Endothelial cell of umbilical vein (primary cell): ENCODE data around the gene ZNF385B.

ENCODE experiments used
- EZH2 ChIP-seq: IDR thresholded peaks from 2 replicates; pipeline ENCODE4 v1.6.1; 2012; ENCODE audit warnings: borderline replicate concordance, low read depth, mild to moderate bottlenecking, moderate library complexity, low read length, inconsistent platforms; ENCODE audit not compliant: severe bottlenecking
- FOS ChIP-seq: IDR thresholded peaks from 2 replicates; pipeline ENCODE4 v1.6.1; 2011; ENCODE audit warnings: mild to moderate bottlenecking, low read length, moderate library complexity, borderline replicate concordance; ENCODE audit not compliant: insufficient read depth
- JUN ChIP-seq: IDR thresholded peaks from 2 replicates; pipeline ENCODE4 v1.6.1; 2011; ENCODE audit warnings: borderline replicate concordance, low read depth; ENCODE audit not compliant: insufficient read length, insufficient read depth
- MAX ChIP-seq: IDR thresholded peaks from 2 replicates; pipeline ENCODE4 v1.6.1; 2011; ENCODE audit not compliant: insufficient read depth, insufficient read length
- MYC ChIP-seq: IDR thresholded peaks from one replicate; pipeline ENCODE4 v1.6.1; 2011; ENCODE audit warnings: mild to moderate bottlenecking, low read depth, low read length
- POLR2A ChIP-seq: IDR thresholded peaks from 2 replicates; pipeline ENCODE4 v1.6.1; 2012; ENCODE audit warnings: low read depth, mild to moderate bottlenecking, control low read depth, low read length
- POLR2AphosphoS5 ChIP-seq: IDR thresholded peaks from 2 replicates; pipeline ENCODE4 v1.6.1; 2012; ENCODE audit warnings: low read depth, mild to moderate bottlenecking, control low read depth, low read length, moderate library complexity; ENCODE audit not compliant: insufficient read depth
- TF ChIP-seq, protein P1 (sequence below), 2 donors: IDR thresholded peaks; 1 replicate in 1 of 2; 2 replicates in 1 of 2; pipeline ENCODE4 v1.5.1; 2011; ENCODE audit warnings: low read length in 2 of 2, mild to moderate bottlenecking in 2 of 2, moderate library complexity in 2 of 2, control low read depth in 1 of 2, inconsistent platforms in 1 of 2, low read depth in 1 of 2; ENCODE audit not compliant: insufficient read depth in 1 of 2; ENCODE audit errors: extremely low read depth in 1 of 2

DNA sequence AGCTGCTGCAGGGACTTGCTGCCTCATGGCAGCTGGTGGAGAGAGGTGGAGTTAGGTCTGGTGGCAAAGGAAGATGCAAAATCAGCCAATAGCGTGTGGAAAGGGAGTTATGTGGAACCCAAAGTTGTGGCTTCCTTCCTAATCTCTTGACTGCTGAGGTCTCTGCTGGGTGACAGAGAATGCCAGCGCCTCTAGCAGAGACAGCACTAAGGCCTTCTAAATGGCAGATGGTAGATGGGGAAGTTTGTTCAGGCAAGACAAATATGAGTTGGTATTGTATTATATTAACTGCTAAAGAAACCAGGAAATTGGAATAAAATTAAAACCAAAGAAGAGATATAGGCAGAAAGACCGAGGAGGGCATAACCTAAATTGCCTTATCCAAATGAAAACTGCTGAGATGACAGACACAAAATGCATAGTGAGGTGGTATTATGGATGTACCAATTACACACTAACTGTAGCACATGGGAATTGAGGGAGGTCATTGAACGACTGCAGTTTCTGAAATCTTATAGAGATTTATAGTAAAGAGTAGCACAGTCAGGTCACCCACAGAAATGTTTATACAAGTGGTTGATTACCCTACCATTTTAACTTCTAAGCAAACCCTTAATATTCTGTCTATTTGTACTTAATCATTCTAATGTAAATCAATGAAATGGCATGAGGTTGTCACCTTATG is 350.2 kb downstream of the ZNF385B start:
- TF ChIP-seq JUN (no peak), EZH2 (no peak), POLR2A (no peak), MYC (no peak), POLR2AphosphoS5 (no peak), FOS (no peak), MAX (no peak)
- TF ChIP-seq, protein P1, sequence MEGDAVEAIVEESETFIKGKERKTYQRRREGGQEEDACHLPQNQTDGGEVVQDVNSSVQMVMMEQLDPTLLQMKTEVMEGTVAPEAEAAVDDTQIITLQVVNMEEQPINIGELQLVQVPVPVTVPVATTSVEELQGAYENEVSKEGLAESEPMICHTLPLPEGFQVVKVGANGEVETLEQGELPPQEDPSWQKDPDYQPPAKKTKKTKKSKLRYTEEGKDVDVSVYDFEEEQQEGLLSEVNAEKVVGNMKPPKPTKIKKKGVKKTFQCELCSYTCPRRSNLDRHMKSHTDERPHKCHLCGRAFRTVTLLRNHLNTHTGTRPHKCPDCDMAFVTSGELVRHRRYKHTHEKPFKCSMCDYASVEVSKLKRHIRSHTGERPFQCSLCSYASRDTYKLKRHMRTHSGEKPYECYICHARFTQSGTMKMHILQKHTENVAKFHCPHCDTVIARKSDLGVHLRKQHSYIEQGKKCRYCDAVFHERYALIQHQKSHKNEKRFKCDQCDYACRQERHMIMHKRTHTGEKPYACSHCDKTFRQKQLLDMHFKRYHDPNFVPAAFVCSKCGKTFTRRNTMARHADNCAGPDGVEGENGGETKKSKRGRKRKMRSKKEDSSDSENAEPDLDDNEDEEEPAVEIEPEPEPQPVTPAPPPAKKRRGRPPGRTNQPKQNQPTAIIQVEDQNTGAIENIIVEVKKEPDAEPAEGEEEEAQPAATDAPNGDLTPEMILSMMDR (IDR thresholded peaks at IDR 0.05; ENCODE audit: extremely low read depth in 1 of 2, insufficient read depth in 1 of 2, low read depth in 1 of 2, low read length in 2 of 2), result no peak
